Measurements from ENCODE around the gene MRPL23. TPM values are rescaled to one million over a fixed set of nuclear protein-coding genes. Genes with fewer than 3 reads are reported as not detected.
A peak's percentile ranks its signal among the peaks of the same experiment; 100 is the strongest.

MRPL23 gene
- total RNA-seq = 100 to 1,000 TPM in 1 of 4 donors, 10 to 100 TPM in 3; 93.3 to 116 (median 95.0) TPM

DNA sequence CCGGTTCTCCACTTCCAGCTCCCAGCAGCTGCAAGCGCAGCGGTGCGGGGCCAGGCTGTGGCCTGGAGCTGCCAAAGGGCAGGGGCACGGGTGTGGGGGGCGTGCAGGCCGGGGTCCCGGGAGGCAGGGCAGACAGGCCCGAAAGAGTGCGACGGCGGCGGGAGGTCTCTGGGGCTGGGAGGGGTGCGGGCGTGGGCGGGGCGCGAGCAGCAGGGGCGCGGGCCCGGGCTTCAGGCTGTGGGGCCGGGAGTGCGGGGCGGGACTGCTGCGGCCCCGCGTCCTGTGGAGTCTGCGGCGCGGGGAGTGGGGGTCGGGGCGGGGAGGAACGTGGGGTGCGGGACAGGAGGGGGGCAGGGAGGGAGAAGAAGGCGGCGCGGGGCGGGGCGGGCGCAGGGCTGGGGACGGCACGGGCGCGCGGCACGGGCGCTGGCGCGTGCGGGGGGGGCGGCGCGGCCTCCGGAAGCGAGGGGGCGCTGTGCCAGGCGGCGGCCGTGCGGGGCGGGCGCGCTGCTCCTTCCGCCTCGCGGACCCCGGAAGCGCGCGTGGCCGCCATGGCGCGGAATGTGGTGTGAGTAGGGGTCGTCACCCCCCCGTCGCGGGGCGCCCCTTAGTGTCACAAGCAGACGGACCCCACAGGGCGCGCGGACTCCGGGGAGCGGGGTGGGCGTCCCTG is at the start of gene MRPL23:
Gene MRPL23, plus strand, starts transcription at position 521 of the 673 bp plus-strand sequence. Its CDS starts 31 bp downstream, at position 552.
- peak in 1 of 3 donors; percentile 40 for DNase-seq
- Histone ChIP-seq H3K4me3 (no peak within 1 kb of the TSS), H3K27me3 (no peaks in the 10 kb centered on the region), H3K36me3 (no peaks in the 10 kb centered on the region), H3K27ac (no peak within 1 kb of the TSS), H3K9me3 (no peaks in the 10 kb centered on the region), H3K4me1 (no peaks in the 10 kb centered on the region)
- TF ChIP-seq, protein P1, sequence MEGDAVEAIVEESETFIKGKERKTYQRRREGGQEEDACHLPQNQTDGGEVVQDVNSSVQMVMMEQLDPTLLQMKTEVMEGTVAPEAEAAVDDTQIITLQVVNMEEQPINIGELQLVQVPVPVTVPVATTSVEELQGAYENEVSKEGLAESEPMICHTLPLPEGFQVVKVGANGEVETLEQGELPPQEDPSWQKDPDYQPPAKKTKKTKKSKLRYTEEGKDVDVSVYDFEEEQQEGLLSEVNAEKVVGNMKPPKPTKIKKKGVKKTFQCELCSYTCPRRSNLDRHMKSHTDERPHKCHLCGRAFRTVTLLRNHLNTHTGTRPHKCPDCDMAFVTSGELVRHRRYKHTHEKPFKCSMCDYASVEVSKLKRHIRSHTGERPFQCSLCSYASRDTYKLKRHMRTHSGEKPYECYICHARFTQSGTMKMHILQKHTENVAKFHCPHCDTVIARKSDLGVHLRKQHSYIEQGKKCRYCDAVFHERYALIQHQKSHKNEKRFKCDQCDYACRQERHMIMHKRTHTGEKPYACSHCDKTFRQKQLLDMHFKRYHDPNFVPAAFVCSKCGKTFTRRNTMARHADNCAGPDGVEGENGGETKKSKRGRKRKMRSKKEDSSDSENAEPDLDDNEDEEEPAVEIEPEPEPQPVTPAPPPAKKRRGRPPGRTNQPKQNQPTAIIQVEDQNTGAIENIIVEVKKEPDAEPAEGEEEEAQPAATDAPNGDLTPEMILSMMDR (IDR thresholded peaks at IDR 0.05) = no peak
- no peak for TF ChIP-seq POLR2A (IDR thresholded peaks at IDR 0.05)

DNA sequence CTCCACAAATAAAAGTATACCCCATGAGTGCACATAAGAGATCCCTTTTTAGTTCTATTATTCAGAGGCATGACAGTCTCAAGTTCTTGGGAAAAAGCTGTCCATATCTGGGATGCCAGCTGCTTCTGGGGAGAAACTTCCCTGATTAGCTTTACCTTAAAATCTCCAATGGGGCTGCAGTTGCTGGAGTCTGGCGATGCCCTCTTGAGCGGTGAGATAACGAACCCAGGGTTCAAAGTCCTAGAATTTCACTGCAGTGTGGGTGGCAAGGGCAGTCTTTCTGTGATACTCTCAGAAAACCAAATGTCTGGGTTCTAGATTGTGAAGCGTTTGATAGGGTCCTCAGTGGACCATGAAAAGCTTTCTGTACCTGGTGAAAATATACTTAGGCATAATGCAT is 48.0 kb upstream of the MRPL23 start:
- Histone ChIP-seq H3K27ac (no peak overlapping the region), H3K27me3 (no peaks in the 10 kb centered on the region), H3K4me3 (no peak overlapping the region), H3K36me3 (no peaks in the 10 kb centered on the region), H3K4me1 (no peaks in the 10 kb centered on the region), H3K9me3 (no peaks in the 10 kb centered on the region)
- no peak for TF ChIP-seq POLR2A (IDR thresholded peaks at IDR 0.05)
- TF ChIP-seq, protein P1 (IDR thresholded peaks at IDR 0.05) = no peak
- DNase-seq = peak in 1 of 3 donors; percentile 3

DNA sequence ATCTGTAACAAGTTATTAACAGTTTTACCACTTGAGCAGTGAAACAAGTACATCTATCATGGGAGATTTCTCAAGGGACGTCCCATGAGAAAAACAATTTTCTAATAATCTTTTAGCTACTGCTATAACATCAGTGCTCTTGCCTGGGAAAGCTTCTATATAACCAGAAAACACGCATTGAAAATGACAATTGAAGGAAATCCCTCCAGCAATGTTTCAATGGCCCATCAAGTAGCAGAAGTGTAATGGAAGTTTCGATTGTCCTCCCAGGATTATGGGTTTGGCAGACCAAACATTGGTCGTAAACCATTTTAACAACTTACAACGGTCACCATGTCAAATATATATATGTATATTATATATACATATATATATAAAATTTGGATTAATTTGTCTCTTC is 47.4 kb upstream of the MRPL23 start:
- H3K36me3 ChIP-seq = no peaks in the 10 kb centered on the region
- DNase-seq = no peak
- no peaks in the 10 kb centered on the region for H3K9me3 ChIP-seq
- no peak overlapping the region for H3K4me3 ChIP-seq
- H3K27ac ChIP-seq = no peak overlapping the region
- no peak for TF ChIP-seq POLR2A (IDR thresholded peaks at IDR 0.05)
- TF ChIP-seq, protein P1 (IDR thresholded peaks at IDR 0.05) = no peak
- no peaks in the 10 kb centered on the region for H3K4me1 ChIP-seq
- no peaks in the 10 kb centered on the region for H3K27me3 ChIP-seq

DNA sequence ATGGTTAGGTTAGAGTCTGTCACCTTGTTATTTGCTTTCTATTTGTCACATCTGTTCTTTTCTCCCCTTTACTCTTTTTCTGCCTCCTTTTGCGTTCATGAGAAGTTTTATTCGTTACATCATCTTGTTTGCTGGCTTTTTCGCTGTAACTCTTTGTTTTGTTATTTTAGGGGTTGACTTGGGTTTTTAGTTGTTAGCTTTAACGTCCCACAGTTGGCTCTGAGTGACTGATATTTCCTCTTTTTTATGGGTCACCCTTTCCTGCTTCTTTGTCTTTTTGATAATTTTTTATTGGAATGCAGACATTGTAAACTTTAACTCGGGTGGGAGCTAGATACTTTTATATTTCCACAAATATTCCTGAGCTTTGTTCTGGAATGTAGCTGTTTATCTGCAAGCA is 41.0 kb upstream of the MRPL23 start:
- no peak for DNase-seq
- H3K27ac ChIP-seq = no peak overlapping the region
- H3K4me1 ChIP-seq = no peaks in the 10 kb centered on the region
- H3K36me3 ChIP-seq = no peaks in the 10 kb centered on the region
- no peak overlapping the region for H3K4me3 ChIP-seq
- no peaks in the 10 kb centered on the region for H3K27me3 ChIP-seq
- TF ChIP-seq POLR2A (IDR thresholded peaks at IDR 0.05) = no peak
- TF ChIP-seq, protein P1 (IDR thresholded peaks at IDR 0.05) = no peak
- H3K9me3 ChIP-seq = no peaks in the 10 kb centered on the region

DNA sequence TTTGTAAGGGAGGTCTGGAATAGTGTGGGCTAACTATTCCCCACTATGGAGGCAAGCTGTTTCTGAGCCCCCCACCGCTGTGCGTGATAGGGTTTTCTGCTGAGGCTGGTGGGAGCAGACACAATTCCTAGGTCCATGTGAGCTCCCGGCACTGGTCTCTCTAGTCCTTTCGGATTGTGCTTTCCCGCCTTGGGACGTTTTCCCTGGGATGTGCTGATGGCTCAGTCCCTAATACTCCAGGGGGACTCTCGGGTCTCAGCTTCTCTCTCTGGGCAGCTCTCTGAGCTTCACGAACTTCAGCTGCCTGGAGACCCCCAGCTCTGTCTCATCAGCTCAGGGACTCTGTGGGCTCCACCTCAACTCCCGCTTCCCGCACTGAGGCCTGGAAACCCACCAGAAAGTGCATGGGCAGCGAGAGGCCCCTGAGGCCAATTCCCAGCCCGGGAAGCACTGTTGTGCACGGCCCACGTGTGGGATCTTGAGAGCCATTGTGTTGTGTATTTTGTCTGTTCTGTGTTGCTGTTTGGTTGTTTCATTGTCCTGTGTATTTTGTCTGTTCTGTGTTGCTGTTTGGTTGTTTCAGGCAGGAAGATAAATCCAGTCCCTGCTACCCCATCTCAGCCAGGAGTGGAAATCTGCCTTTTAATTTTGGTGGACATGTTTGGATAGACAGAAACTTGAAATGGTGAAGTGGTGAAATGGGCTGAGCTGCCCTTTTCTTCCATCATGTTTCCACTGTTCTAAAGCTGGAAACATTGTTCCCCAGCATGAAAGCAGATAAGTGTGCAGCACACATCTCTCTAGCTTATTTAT is 40.3 kb upstream of the MRPL23 start:
- H3K4me1 ChIP-seq = no peaks in the 10 kb centered on the region
- H3K36me3 ChIP-seq = no peaks in the 10 kb centered on the region
- no peak overlapping the region for H3K27ac ChIP-seq
- H3K4me3 ChIP-seq = no peak overlapping the region
- peak in 1 of 3 donors; percentile 28 for DNase-seq
- H3K9me3 ChIP-seq = no peaks in the 10 kb centered on the region
- H3K27me3 ChIP-seq = no peaks in the 10 kb centered on the region
- no peak for TF ChIP-seq POLR2A (IDR thresholded peaks at IDR 0.05)
- TF ChIP-seq, protein P1 (IDR thresholded peaks at IDR 0.05) = no peak
